PFSK-1 (cell line): ENCODE data around the gene SUPT5H.

Experiments
- FOXP2 ChIP-seq: optimal IDR thresholded peaks from 2 replicates; pipeline ENCODE3; 2011; ENCODE audit warnings: borderline replicate concordance, control low read depth, inconsistent platforms; ENCODE audit not compliant: insufficient read depth; ENCODE audit errors: extremely low read length, extremely low read depth
- POLR2AphosphoS5 ChIP-seq: IDR thresholded peaks from 2 replicates; pipeline ENCODE4 v1.6.1; 2012; ENCODE audit warnings: low read depth, mild to moderate bottlenecking, control low read depth, low read length, moderate library complexity
- SIN3A ChIP-seq: IDR thresholded peaks from 2 replicates; pipeline ENCODE4 v1.6.1; 2012; ENCODE audit warnings: mild to moderate bottlenecking, low read length, moderate library complexity, borderline replicate concordance; ENCODE audit not compliant: insufficient read depth
- TAF1 ChIP-seq: IDR thresholded peaks from 2 replicates; pipeline ENCODE4 v1.6.1; 2012; ENCODE audit warnings: low read length, control low read depth, borderline replicate concordance; ENCODE audit not compliant: insufficient read depth
- TF ChIP-seq, protein P1 (sequence below), 2 experiments: IDR thresholded peaks; 2 replicates each; pipeline versions ENCODE4 v1.6.1 to v1.8.0; 2011 to 2012; ENCODE audit warnings: low read depth in 2 of 2, low read length in 2 of 2, control low read depth in 1 of 2, inconsistent platforms in 1 of 2, mild to moderate bottlenecking in 1 of 2, moderate library complexity in 1 of 2; ENCODE audit not compliant: insufficient read depth in 1 of 2

DNA sequence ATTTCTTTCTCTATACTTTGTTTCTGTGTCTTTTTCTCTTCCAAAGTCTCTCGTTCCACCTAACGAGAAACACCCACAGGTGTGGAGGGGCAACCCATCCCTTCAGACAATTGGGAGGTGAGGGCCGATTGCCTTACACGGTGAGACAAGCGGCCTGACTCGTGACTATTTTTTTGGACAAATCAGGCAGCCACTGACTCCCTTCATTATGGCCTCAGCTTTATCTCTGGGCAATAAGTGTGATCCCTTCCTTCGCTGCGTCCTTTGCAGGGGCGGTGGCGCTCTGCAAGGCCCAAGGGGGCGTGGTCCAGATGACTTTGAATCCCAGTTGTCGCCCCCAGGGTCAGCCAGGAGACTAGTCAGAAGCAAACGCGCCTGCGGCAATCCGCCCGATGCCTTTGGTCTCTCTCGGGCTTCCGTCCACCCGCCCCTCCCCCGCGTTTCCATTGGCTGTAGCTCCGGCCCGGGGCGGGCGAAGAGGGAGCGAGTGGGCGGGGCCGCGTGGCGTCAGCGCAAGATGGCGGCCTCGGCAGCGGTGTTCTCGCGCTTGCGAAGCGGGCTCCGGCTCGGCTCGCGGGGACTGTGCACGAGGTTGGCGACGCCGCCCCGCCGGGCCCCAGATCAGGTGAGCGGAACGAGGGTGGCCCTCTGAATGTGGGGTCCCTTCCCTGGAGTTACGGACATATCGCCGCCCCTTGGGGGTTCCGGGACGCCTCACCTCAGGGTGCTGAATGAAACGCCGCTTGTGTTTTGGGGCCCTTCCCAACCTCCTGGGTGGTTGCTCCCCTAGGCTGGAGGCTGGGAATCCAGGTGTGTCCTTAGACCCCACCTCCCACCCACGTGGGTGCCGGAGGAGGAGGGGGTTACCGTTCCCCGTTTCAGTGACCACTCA is 35.2 kb downstream of the SUPT5H start, which contains the start of gene TIMM50:
- TF ChIP-seq, protein P1, sequence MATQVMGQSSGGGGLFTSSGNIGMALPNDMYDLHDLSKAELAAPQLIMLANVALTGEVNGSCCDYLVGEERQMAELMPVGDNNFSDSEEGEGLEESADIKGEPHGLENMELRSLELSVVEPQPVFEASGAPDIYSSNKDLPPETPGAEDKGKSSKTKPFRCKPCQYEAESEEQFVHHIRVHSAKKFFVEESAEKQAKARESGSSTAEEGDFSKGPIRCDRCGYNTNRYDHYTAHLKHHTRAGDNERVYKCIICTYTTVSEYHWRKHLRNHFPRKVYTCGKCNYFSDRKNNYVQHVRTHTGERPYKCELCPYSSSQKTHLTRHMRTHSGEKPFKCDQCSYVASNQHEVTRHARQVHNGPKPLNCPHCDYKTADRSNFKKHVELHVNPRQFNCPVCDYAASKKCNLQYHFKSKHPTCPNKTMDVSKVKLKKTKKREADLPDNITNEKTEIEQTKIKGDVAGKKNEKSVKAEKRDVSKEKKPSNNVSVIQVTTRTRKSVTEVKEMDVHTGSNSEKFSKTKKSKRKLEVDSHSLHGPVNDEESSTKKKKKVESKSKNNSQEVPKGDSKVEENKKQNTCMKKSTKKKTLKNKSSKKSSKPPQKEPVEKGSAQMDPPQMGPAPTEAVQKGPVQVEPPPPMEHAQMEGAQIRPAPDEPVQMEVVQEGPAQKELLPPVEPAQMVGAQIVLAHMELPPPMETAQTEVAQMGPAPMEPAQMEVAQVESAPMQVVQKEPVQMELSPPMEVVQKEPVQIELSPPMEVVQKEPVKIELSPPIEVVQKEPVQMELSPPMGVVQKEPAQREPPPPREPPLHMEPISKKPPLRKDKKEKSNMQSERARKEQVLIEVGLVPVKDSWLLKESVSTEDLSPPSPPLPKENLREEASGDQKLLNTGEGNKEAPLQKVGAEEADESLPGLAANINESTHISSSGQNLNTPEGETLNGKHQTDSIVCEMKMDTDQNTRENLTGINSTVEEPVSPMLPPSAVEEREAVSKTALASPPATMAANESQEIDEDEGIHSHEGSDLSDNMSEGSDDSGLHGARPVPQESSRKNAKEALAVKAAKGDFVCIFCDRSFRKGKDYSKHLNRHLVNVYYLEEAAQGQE (IDR thresholded peaks at IDR 0.05; ENCODE audit: insufficient read depth in 1 of 2, low read depth in 2 of 2, low read length in 2 of 2): peak; percentile 52 to 57; a peak in 1 of 4 replicates
- TF ChIP-seq POLR2AphosphoS5 (peak; percentile 80), SIN3A (no peak), FOXP2 (peak; percentile 84), TAF1 (peak; percentile 96)
